SK-N-SH treated with all-trans-retinoic acid at 6 μM for 48 hours (cell line): ENCODE measurements around the gene RBM18.

ENCODE experiments used
- ARNTL ChIP-seq: fragments of 450-650 bp; formaldehyde crosslinking; IDR thresholded peaks from 2 replicates; pipeline ENCODE4 v1.5.0; 2020; ENCODE audit warnings: low read depth, mild to moderate bottlenecking, moderate library complexity, borderline replicate concordance
- GLIS3 ChIP-seq: fragments of 250-450 bp; sonication (Bioruptor Pico); IDR thresholded peaks from 2 replicates; pipeline ENCODE4 v1.5.0; 2020; ENCODE audit warnings: mild to moderate bottlenecking, moderate library complexity
- RARB ChIP-seq: fragments of 250-450 bp; sonication (Bioruptor Pico); IDR thresholded peaks from 2 replicates; pipeline ENCODE4 v1.8.0; 2021; ENCODE audit warnings: mild to moderate bottlenecking, moderate library complexity
- SNAI2 ChIP-seq: fragments of 250-450 bp; sonication (Bioruptor Pico); IDR thresholded peaks from 2 replicates; pipeline ENCODE4 v1.5.0; 2020; ENCODE audit warnings: mild to moderate bottlenecking, moderate library complexity
- TCF4 ChIP-seq: fragments of 250-450 bp; sonication (Bioruptor Pico); IDR thresholded peaks from 2 replicates; pipeline ENCODE4 v1.8.0; 2021; ENCODE audit warnings: mild to moderate bottlenecking, moderate library complexity, borderline replicate concordance
- ZC3H10 ChIP-seq: fragments of 250-450 bp; sonication (Bioruptor Pico); IDR thresholded peaks from 2 replicates; pipeline ENCODE4 v1.5.1; 2021; ENCODE audit warnings: mild to moderate bottlenecking, moderate library complexity
- ZFP30 ChIP-seq: fragments of 450-650 bp; formaldehyde crosslinking; IDR thresholded peaks from 2 replicates; pipeline ENCODE4 v1.5.0; 2022; ENCODE audit warnings: mild to moderate bottlenecking, moderate library complexity
- ZNF565 ChIP-seq: fragments of 450-650 bp; formaldehyde crosslinking; conservative IDR thresholded peaks from 2 replicates; pipeline ENCODE4 v1.5.0; 2020; ENCODE audit warnings: low read depth, mild to moderate bottlenecking, moderate library complexity
- ZNF70 ChIP-seq: fragments of 450-650 bp; formaldehyde crosslinking; IDR thresholded peaks from 2 replicates; pipeline ENCODE4 v1.5.0; 2020; ENCODE audit warnings: mild to moderate bottlenecking, moderate library complexity
- ZNF8 ChIP-seq: fragments of 450-650 bp; formaldehyde crosslinking; IDR thresholded peaks from 2 replicates; pipeline ENCODE4 v1.5.0; 2020; ENCODE audit warnings: mild to moderate bottlenecking, moderate library complexity
- TF ChIP-seq, protein P1 (sequence below): fragments of 250-450 bp; sonication (Bioruptor Pico); IDR thresholded peaks from 2 replicates; pipeline ENCODE4 v1.8.0; 2020; ENCODE audit warnings: mild to moderate bottlenecking, moderate library complexity, borderline replicate concordance
- TF ChIP-seq, protein P2 (sequence below): fragments of 250-450 bp; sonication (Bioruptor Pico); IDR thresholded peaks from 2 replicates; pipeline ENCODE4 v1.5.0; 2020; ENCODE audit warnings: mild to moderate bottlenecking, moderate library complexity
- TF ChIP-seq, protein P3 (sequence below): fragments of 250-450 bp; sonication (Bioruptor Pico); IDR thresholded peaks from 2 replicates; pipeline ENCODE4 v1.8.0; 2021; ENCODE audit warnings: low read depth, mild to moderate bottlenecking, moderate library complexity, borderline replicate concordance
- TF ChIP-seq, protein P4 (sequence below): fragments of 250-450 bp; sonication (Bioruptor Pico); IDR thresholded peaks from 2 replicates; pipeline ENCODE4 v1.5.1; 2021; ENCODE audit warnings: mild to moderate bottlenecking, moderate library complexity

DNA sequence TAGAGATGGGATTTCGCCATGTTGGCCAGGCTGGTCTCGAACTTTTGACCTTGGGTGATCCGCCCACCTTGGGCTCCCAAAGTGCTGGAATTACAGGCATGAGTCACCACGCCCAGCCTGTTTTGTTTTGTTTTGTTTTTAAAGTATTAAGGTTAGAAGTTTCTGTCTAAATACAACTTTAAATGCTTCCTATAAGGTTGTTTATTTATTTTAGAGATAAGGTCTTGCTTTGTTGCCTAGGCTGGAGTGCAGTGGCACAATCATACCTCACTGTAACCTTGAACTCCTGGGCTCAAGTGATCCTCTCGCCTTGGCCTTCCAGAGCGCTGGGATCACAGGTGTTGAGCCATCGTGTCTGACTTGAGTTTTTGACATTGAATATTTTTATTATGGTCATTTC, 11.5 kb upstream of the RBM18 start:
- TF ChIP-seq, protein P1, sequence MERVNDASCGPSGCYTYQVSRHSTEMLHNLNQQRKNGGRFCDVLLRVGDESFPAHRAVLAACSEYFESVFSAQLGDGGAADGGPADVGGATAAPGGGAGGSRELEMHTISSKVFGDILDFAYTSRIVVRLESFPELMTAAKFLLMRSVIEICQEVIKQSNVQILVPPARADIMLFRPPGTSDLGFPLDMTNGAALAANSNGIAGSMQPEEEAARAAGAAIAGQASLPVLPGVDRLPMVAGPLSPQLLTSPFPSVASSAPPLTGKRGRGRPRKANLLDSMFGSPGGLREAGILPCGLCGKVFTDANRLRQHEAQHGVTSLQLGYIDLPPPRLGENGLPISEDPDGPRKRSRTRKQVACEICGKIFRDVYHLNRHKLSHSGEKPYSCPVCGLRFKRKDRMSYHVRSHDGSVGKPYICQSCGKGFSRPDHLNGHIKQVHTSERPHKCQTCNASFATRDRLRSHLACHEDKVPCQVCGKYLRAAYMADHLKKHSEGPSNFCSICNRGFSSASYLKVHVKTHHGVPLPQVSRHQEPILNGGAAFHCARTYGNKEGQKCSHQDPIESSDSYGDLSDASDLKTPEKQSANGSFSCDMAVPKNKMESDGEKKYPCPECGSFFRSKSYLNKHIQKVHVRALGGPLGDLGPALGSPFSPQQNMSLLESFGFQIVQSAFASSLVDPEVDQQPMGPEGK: no peak
- TF ChIP-seq, protein P2, sequence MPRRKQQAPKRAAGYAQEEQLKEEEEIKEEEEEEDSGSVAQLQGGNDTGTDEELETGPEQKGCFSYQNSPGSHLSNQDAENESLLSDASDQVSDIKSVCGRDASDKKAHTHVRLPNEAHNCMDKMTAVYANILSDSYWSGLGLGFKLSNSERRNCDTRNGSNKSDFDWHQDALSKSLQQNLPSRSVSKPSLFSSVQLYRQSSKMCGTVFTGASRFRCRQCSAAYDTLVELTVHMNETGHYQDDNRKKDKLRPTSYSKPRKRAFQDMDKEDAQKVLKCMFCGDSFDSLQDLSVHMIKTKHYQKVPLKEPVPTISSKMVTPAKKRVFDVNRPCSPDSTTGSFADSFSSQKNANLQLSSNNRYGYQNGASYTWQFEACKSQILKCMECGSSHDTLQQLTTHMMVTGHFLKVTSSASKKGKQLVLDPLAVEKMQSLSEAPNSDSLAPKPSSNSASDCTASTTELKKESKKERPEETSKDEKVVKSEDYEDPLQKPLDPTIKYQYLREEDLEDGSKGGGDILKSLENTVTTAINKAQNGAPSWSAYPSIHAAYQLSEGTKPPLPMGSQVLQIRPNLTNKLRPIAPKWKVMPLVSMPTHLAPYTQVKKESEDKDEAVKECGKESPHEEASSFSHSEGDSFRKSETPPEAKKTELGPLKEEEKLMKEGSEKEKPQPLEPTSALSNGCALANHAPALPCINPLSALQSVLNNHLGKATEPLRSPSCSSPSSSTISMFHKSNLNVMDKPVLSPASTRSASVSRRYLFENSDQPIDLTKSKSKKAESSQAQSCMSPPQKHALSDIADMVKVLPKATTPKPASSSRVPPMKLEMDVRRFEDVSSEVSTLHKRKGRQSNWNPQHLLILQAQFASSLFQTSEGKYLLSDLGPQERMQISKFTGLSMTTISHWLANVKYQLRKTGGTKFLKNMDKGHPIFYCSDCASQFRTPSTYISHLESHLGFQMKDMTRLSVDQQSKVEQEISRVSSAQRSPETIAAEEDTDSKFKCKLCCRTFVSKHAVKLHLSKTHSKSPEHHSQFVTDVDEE (CRISPR knock-in tag): no peak
- TF ChIP-seq, protein P3, sequence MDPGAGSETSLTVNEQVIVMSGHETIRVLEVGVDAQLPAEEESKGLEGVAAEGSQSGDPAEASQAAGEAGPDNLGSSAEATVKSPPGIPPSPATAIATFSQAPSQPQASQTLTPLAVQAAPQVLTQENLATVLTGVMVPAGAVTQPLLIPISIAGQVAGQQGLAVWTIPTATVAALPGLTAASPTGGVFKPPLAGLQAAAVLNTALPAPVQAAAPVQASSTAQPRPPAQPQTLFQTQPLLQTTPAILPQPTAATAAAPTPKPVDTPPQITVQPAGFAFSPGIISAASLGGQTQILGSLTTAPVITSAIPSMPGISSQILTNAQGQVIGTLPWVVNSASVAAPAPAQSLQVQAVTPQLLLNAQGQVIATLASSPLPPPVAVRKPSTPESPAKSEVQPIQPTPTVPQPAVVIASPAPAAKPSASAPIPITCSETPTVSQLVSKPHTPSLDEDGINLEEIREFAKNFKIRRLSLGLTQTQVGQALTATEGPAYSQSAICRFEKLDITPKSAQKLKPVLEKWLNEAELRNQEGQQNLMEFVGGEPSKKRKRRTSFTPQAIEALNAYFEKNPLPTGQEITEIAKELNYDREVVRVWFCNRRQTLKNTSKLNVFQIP: no peak
- TF ChIP-seq SNAI2 (CRISPR knock-in tag): no peak
- no peak for TF ChIP-seq ZNF8
- no peak for TF ChIP-seq GLIS3 (CRISPR knock-in tag)
- TF ChIP-seq, protein P4, sequence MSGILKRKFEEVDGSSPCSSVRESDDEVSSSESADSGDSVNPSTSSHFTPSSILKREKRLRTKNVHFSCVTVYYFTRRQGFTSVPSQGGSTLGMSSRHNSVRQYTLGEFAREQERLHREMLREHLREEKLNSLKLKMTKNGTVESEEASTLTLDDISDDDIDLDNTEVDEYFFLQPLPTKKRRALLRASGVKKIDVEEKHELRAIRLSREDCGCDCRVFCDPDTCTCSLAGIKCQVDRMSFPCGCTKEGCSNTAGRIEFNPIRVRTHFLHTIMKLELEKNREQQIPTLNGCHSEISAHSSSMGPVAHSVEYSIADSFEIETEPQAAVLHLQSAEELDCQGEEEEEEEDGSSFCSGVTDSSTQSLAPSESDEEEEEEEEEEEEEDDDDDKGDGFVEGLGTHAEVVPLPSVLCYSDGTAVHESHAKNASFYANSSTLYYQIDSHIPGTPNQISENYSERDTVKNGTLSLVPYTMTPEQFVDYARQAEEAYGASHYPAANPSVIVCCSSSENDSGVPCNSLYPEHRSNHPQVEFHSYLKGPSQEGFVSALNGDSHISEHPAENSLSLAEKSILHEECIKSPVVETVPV: no peak
- no peak for TF ChIP-seq ARNTL (CRISPR knock-in tag)
- no peak for TF ChIP-seq ZFP30 (CRISPR knock-in tag)
- TF ChIP-seq ZNF70 (CRISPR knock-in tag): no peak
- TF ChIP-seq ZNF565 (CRISPR knock-in tag): no peak
- no peak for TF ChIP-seq ZC3H10
- no peak for TF ChIP-seq TCF4 (CRISPR knock-in tag)
- no peak for TF ChIP-seq RARB (CRISPR knock-in tag)
